Stimulated activated CD8-positive, alpha-beta memory T cell treated with anti-CD3 and anti-CD28 coated beads, Interleukin-4, amount 100 ng/mL, for 1 hour (primary cell): ENCODE results near the gene MSI2.

Experiments used
- DNase-seq, 2 donors: peaks; one replicate each; pipeline ENCODE4 v3.0.0-alpha.2; 2020; ENCODE audit warnings: low read depth in 2 of 2, low spot score in 1 of 2

The MSI2 gene

GRCh38 chr17:57535249-57535966 is 279.1 kb downstream of the MSI2 start:
- DNase-seq, result no peak

GRCh38 chr17:57536289-57536688 is 280.0 kb downstream of the MSI2 start:
- no peak for DNase-seq

- no peak for DNase-seq
Observed at GRCh38 chr17:57536789-57537523, 280.6 kb downstream of the MSI2 start.

GRCh38 chr17:57537524-57538410 is 281.4 kb downstream of the MSI2 start:
- no peak for DNase-seq

- no peak for DNase-seq
Observed at GRCh38 chr17:57538736-57539456, 282.6 kb downstream of the MSI2 start.

- DNase-seq, result no peak
Observed at GRCh38 chr17:57539529-57540301, 283.4 kb downstream of the MSI2 start.

- no peak for DNase-seq
Observed at GRCh38 chr17:57540596-57540995, 284.3 kb downstream of the MSI2 start.

GRCh38 chr17:57541049-57541448 is 284.7 kb downstream of the MSI2 start:
- no peak for DNase-seq

GRCh38 chr17:57541472-57542394 is 285.4 kb downstream of the MSI2 start:
- no peak for DNase-seq

GRCh38 chr17:57542510-57542909 is 286.2 kb downstream of the MSI2 start:
- no peak for DNase-seq

GRCh38 chr17:57543230-57543629 is 286.9 kb downstream of the MSI2 start:
- DNase-seq, result no peak

- DNase-seq, result no peak
Observed at GRCh38 chr17:57544401-57544800, 288.1 kb downstream of the MSI2 start.

GRCh38 chr17:57544834-57545463 is 288.6 kb downstream of the MSI2 start:
- DNase-seq, result no peak

- no peak for DNase-seq
Observed at GRCh38 chr17:57545731-57546342, 289.5 kb downstream of the MSI2 start.

- DNase-seq, result no peak
Observed at GRCh38 chr17:57548421-57549410, 292.4 kb downstream of the MSI2 start.

- no peak for DNase-seq
Observed at GRCh38 chr17:57549468-57549867, 293.1 kb downstream of the MSI2 start.

- DNase-seq, result no peak
Observed at GRCh38 chr17:57550016-57550415, 293.7 kb downstream of the MSI2 start.
